Fibroblast of skin of left quadriceps (primary cell): Measurements from ENCODE around the gene HOTAIR.

ENCODE experiments used
- DNase-seq, 2 experiments: peaks; one replicate each; pipeline ENCODE4 v3.0.0-alpha.2; 2013; ENCODE audit warnings: low read depth in 2 of 2

The HOTAIR gene

GRCh38 chr12:54011665-54012532 lies 37.1 kb upstream of the HOTAIR start:
- no peak for DNase-seq

- no peak for DNase-seq
Observed at GRCh38 chr12:54010972-54011664, 36.4 kb upstream of the HOTAIR start.

- DNase-seq = no peak
Observed at GRCh38 chr12:54010053-54010971, 35.6 kb upstream of the HOTAIR start.

GRCh38 chr12:54009171-54010052 lies 34.7 kb upstream of the HOTAIR start:
- DNase-seq = no peak

GRCh38 chr12:54008260-54008552 lies 33.5 kb upstream of the HOTAIR start:
- DNase-seq = no peak

- no peak for DNase-seq
Observed at GRCh38 chr12:54007538-54008259, 32.9 kb upstream of the HOTAIR start.

GRCh38 chr12:54006559-54007220 lies 31.9 kb upstream of the HOTAIR start:
- DNase-seq = no peak

GRCh38 chr12:54005853-54006558 lies 31.3 kb upstream of the HOTAIR start:
- DNase-seq = peak; percentile 84

GRCh38 chr12:54005531-54005852 lies 30.7 kb upstream of the HOTAIR start:
- no peak for DNase-seq

GRCh38 chr12:54004841-54005530 lies 30.2 kb upstream of the HOTAIR start:
- no peak for DNase-seq

GRCh38 chr12:54004063-54004840 lies 29.5 kb upstream of the HOTAIR start:
- no peak for DNase-seq

GRCh38 chr12:54003625-54004024 lies 28.9 kb upstream of the HOTAIR start:
- DNase-seq = no peak

GRCh38 chr12:54002915-54003389 lies 28.2 kb upstream of the HOTAIR start:
- DNase-seq = no peak

- no peak for DNase-seq
Observed at GRCh38 chr12:54002278-54002914, 27.6 kb upstream of the HOTAIR start.

- no peak for DNase-seq
Observed at GRCh38 chr12:54001283-54002187, 26.8 kb upstream of the HOTAIR start.
